ENCODE measurements around the gene HSPBAP1.

HSPBAP1 gene

DNA sequence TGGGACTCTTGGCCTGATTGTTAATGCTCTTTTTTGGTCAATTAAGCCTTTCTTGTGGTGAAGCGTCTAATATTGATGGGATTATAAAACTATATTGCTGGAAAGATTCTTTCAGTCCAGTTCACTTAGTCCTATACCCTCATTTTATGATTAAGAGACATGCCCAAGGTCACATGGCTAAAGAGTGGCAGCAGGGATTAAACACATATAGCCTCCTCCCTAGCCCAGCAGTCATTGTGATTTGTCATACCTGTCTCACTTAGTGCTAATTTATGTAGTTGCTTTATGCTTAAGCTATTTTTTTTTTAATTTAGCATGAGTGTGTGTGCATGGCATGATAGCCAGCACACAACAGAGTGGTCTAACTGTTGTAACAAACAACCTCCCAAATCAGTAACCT lies 103.5 kb downstream of the HSPBAP1 start:
- no peak for DNase-seq (ENCODE audit: low spot score)
- no peak for FAIRE-seq

Measured in urothelium cell line (cell line).